Karpas-422 (cell line): ENCODE measurements around the gene MEGF6. TPM values are rescaled to one million over a fixed set of nuclear protein-coding genes. Genes with fewer than 3 reads are reported as not detected.

Source experiments
- DNase-seq: peaks from one replicate; pipeline ENCODE4 v3.0.0-alpha.2; 2015
- H2AFZ ChIP-seq: fragments of 200-600 bp; sonication (generic); 2 replicates; pipeline ENCODE4 v1.6.1; 2014; ENCODE audit warnings: antibody characterized with exemption, low read length, mixed read lengths
- H3K27ac ChIP-seq: fragments of 200-600 bp; sonication (generic); 2 replicates; pipeline ENCODE4 v1.5.1; 2014; ENCODE audit warnings: mild to moderate bottlenecking, low read length, moderate library complexity
- H3K27me3 ChIP-seq: fragments of 200-600 bp; sonication (generic); 2 replicates; pipeline ENCODE4 v1.6.1; 2014; ENCODE audit warnings: low read length, mixed read lengths
- H3K36me3 ChIP-seq: fragments of 200-600 bp; sonication (generic); 2 replicates; pipeline ENCODE4 v1.6.1; 2014; ENCODE audit warnings: low read length, mixed read lengths; ENCODE audit not compliant: insufficient read depth
- H3K4me1 ChIP-seq: fragments of 200-600 bp; sonication (generic); 2 replicates; pipeline ENCODE4 v1.6.1; 2014; ENCODE audit warnings: mild to moderate bottlenecking, low read length, mixed read lengths
- H3K4me2 ChIP-seq: fragments of 200-600 bp; sonication (generic); 2 replicates; pipeline ENCODE4 v1.6.1; 2014; ENCODE audit warnings: low read length, low read depth, mild to moderate bottlenecking; ENCODE audit not compliant: poor library complexity, severe bottlenecking
- H3K4me3 ChIP-seq: fragments of 200-600 bp; sonication (generic); 2 replicates; pipeline ENCODE4 v1.5.1; 2014; ENCODE audit warnings: mild to moderate bottlenecking, antibody characterized with exemption, low read length, mixed read lengths
- H3K79me2 ChIP-seq: fragments of 200-600 bp; sonication (generic); 2 replicates; pipeline ENCODE4 v1.6.1; 2014; ENCODE audit warnings: mild to moderate bottlenecking, low read length, mixed read lengths
- H3K9ac ChIP-seq: fragments of 200-600 bp; sonication (generic); 2 replicates; pipeline ENCODE4 v1.6.0; 2014; ENCODE audit warnings: low read length
- H3K9me2 ChIP-seq: fragments of 200-600 bp; sonication (generic), shearing (Covaris generic); replicated peaks from 2 replicates; pipeline ENCODE4 v1.6.0; 2014; ENCODE audit warnings: mild to moderate bottlenecking, low read length, moderate library complexity; ENCODE audit not compliant: insufficient read depth
- H3K9me3 ChIP-seq: fragments of 300-700, 200-600 bp; sonication (generic); 2 replicates; pipeline ENCODE4 v1.6.1; 2014; ENCODE audit warnings: low read length, mixed read lengths
- H4K20me1 ChIP-seq: fragments of 200-600 bp; sonication (generic); 2 replicates; pipeline ENCODE4 v1.6.1; 2014; ENCODE audit warnings: mild to moderate bottlenecking, antibody characterized with exemption, low read length, low read depth; ENCODE audit not compliant: insufficient read depth
- total RNA-seq: library from RNA; depleted of rRNA; stranded (reverse); fragments of >200 nt; shearing (Covaris generic); gene quantifications from 2 replicates; pipeline ENCODE4 v1.2.3, GENCODE V29; 2014; ENCODE audit warnings: low replicate concordance

Gene MEGF6
- total RNA-seq, 1 experiment from 2014 or later, result not detected

GRCh38 chr1:3506041-3506440 is 105.3 kb downstream of the MEGF6 start:
- DNase-seq, result no peak
- H3K4me2 ChIP-seq, result no peak overlapping the region
- H3K9me2 ChIP-seq, result no peaks in the 10 kb centered on the region
- no peaks in the 10 kb centered on the region for H3K79me2 ChIP-seq
- no peaks in the 10 kb centered on the region for H3K9me3 ChIP-seq
- no peaks in the 10 kb centered on the region for H3K36me3 ChIP-seq
- no peak overlapping the region for H3K9ac ChIP-seq
- H3K27me3 ChIP-seq, result no peaks in the 10 kb centered on the region
- no peak overlapping the region for H2AFZ ChIP-seq
- H3K27ac ChIP-seq, result no peak overlapping the region
- H3K4me3 ChIP-seq, result no peak overlapping the region
- no peaks in the 10 kb centered on the region for H3K4me1 ChIP-seq
- no peaks in the 10 kb centered on the region for H4K20me1 ChIP-seq

- Histone ChIP-seq H4K20me1 (no peaks in the 10 kb centered on the region), H3K9ac (no peak overlapping the region), H2AFZ (no peak overlapping the region), H3K9me2 (no peaks in the 10 kb centered on the region), H3K27me3 (no peaks in the 10 kb centered on the region), H3K4me2 (no peak overlapping the region), H3K27ac (no peak overlapping the region), H3K79me2 (no peaks in the 10 kb centered on the region), H3K9me3 (no peaks in the 10 kb centered on the region), H3K36me3 (no peaks in the 10 kb centered on the region), H3K4me1 (no peaks in the 10 kb centered on the region), H3K4me3 (no peak overlapping the region)
- DNase-seq, result no peak
Observed at GRCh38 chr1:3505161-3505560, 106.1 kb downstream of the MEGF6 start.

DNA sequence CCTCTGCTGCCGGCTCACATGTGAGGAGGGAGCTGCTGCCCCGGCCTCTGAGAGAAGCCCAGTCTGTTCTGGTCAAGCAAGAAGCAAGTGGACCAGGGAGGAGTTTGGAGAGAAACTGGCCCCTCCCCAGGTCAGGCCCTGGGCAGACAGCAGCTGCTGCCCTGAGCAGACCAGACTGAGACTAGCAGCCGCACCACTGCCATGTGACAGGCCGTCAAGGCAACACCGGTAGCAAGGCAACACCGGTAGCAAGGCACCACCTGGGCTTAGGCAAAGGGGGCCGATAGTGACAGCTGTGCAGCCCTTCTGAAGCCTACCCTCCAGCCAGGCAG is 106.5 kb downstream of the MEGF6 start:
- Histone ChIP-seq H4K20me1 (no peaks in the 10 kb centered on the region), H3K27me3 (no peaks in the 10 kb centered on the region), H3K4me1 (no peaks in the 10 kb centered on the region), H3K4me3 (no peak overlapping the region), H3K4me2 (no peak overlapping the region), H3K79me2 (no peaks in the 10 kb centered on the region), H3K9me3 (no peaks in the 10 kb centered on the region), H3K36me3 (no peaks in the 10 kb centered on the region), H3K9ac (no peak overlapping the region), H3K9me2 (no peaks in the 10 kb centered on the region), H3K27ac (no peak overlapping the region), H2AFZ (no peak overlapping the region)
- DNase-seq, result no peak

DNA sequence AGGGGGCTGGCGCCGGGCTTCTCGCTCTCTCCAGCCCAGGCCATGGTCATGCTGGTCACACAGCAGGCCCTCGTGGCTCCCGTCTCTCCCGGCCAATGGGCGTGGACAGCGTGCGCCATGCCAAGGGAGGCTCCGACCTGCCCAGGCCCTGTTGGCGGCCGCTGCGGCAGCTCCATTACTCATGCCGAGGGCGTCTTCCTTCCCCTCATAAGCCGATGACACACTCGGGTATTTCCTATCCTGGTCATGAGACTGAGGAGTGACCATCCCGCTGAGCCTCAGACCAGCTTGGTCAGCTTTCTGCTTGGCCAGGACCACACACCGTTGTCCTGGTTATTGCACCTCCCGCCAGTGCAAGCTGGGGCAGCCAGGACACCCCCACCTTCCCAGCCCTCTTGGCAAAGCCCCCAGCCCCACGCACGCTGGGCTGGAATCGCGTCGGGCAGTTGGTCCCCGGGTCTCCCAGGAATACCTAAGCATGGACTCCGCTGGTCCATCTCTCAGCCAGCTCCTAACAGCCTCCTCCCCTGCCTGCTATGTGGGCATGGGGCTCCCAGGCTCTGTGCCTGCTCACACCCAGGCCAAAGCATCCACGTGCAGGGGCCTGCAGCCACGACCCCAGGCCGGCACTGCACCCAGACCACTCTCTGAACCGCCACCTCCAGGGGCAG is 107.0 kb downstream of the MEGF6 start:
- Histone ChIP-seq H3K27me3 (no peaks in the 10 kb centered on the region), H3K79me2 (no peaks in the 10 kb centered on the region), H2AFZ (no peak overlapping the region), H3K9me3 (no peaks in the 10 kb centered on the region), H3K4me2 (no peak overlapping the region), H3K27ac (no peak overlapping the region), H3K4me1 (no peaks in the 10 kb centered on the region), H3K36me3 (no peaks in the 10 kb centered on the region), H3K4me3 (no peak overlapping the region), H3K9me2 (no peaks in the 10 kb centered on the region), H3K9ac (no peak overlapping the region), H4K20me1 (no peaks in the 10 kb centered on the region)
- DNase-seq, result no peak

- Histone ChIP-seq H4K20me1 (no peaks in the 10 kb centered on the region), H3K36me3 (no peaks in the 10 kb centered on the region), H3K4me2 (no peak overlapping the region), H3K27me3 (no peaks in the 10 kb centered on the region), H3K9me3 (no peaks in the 10 kb centered on the region), H3K9ac (no peak overlapping the region), H3K4me3 (no peak overlapping the region), H3K4me1 (no peaks in the 10 kb centered on the region), H3K79me2 (no peaks in the 10 kb centered on the region), H2AFZ (no peak overlapping the region), H3K9me2 (no peaks in the 10 kb centered on the region), H3K27ac (no peak overlapping the region)
- DNase-seq, result no peak
Observed at GRCh38 chr1:3503525-3503886, 107.8 kb downstream of the MEGF6 start.

DNA sequence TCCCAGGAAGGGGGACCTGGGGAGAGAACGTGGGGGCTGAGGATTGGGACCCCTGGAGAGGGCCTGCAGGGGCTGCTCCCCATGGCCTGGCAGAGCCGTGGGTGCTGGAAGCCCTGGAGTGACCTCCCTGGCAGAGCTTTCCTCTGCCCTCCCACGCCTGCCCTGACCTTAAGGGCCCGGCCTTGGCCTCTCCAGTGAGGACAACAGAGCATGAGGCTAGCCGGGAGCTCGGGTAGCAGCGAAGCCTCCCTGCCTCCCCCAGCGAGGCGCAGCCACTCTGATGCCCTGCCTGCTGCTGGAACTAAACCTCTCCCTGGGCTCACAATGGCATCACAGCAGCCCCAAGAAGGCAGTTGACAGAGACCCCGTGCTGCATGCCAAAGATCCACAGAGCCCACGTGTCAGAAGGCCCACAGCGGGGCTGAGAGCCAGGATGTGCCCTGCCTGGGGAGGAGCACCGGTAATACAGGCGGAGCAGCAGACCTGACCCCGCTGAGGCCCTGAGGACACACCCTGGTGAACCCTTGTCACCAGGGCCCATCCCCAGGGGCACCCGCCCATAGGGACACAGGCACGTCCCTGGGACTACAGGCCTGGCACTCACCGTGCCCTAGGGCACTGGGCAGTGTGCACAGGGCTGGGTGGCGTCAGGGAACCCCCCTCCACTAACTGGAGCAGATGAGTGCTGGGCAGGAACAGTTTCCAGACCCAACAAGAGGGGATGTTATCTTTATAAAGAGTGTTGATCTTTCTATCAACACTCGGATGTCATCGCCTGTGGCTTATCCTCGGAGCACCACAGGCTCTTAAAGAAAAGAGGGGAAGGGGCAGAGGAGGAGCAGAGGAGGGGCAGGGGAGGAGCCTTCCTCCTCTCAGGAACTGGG is 108.4 kb downstream of the MEGF6 start:
- DNase-seq, result no peak

DNA sequence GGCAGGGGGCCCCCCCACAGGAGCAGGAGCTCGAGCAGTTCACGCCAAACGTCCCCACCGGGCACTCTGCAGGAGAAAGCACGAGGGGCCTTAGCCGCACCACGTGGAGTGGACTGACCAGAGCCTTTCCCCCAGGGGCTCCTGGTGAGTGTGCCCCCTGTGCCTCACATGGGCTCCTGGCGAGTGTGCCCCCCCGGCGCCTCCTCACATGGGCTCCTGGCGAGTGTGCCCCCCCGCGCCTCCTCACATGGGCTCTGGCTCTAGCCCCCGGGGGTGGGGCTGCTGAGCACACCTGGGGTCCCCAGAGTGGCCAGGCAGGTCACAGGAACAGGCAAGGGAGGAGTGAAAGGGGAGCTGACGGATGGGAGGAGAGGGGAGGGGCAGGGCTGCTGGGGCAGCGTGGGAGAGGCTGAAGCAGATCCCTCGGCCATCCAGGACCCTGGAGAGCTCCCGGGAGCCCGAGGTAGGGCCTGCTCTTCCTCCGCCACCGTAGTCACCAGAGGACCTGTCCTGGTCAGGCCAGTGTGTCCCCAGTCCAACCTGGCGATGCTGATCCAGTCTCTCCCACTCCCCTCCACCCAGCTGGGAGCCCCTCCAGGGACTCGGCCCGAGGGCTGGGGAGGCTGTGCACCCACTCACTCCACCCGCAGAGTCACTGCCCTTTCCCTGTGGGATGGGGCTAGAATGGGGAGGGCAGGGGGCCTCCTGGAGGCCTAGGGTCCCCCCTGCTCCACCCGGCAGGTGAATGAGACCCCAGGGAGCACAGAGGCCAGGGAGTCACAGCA is 109.3 kb downstream of the MEGF6 start:
- H3K27ac ChIP-seq, result no peak overlapping the region
- no peak overlapping the region for H3K4me2 ChIP-seq
- no peaks in the 10 kb centered on the region for H3K9me3 ChIP-seq
- no peak overlapping the region for H3K4me3 ChIP-seq
- DNase-seq, result peak; percentile 62
- H2AFZ ChIP-seq, result no peak overlapping the region
- H3K27me3 ChIP-seq, result no peaks in the 10 kb centered on the region
- no peaks in the 10 kb centered on the region for H3K36me3 ChIP-seq
- H3K9me2 ChIP-seq, result no peaks in the 10 kb centered on the region
- no peaks in the 10 kb centered on the region for H3K4me1 ChIP-seq
- no peak overlapping the region for H3K9ac ChIP-seq
- H4K20me1 ChIP-seq, result no peaks in the 10 kb centered on the region
- H3K79me2 ChIP-seq, result no peaks in the 10 kb centered on the region

More for the DNA sequence above, 108.4 kb downstream of the MEGF6 start:
- Histone ChIP-seq H3K9ac (no peak overlapping the region), H3K9me2 (no peaks in the 10 kb centered on the region), H3K79me2 (no peaks in the 10 kb centered on the region), H4K20me1 (no peaks in the 10 kb centered on the region), H3K4me3 (no peak overlapping the region), H3K27me3 (no peaks in the 10 kb centered on the region), H3K9me3 (no peaks in the 10 kb centered on the region), H2AFZ (no peak overlapping the region), H3K4me2 (no peak overlapping the region), H3K36me3 (no peaks in the 10 kb centered on the region), H3K27ac (no peak overlapping the region), H3K4me1 (no peaks in the 10 kb centered on the region)

- Histone ChIP-seq H3K4me1 (no peaks in the 10 kb centered on the region), H3K9ac (no peak overlapping the region), H3K4me2 (no peak overlapping the region), H3K4me3 (no peak overlapping the region), H3K36me3 (no peaks in the 10 kb centered on the region), H3K79me2 (no peaks in the 10 kb centered on the region), H4K20me1 (no peaks in the 10 kb centered on the region), H3K9me3 (no peaks in the 10 kb centered on the region), H3K27me3 (no peaks in the 10 kb centered on the region), H3K9me2 (no peaks in the 10 kb centered on the region), H2AFZ (no peak overlapping the region), H3K27ac (no peak overlapping the region)
- DNase-seq, result no peak
Observed at GRCh38 chr1:3501437-3501836, 109.9 kb downstream of the MEGF6 start.
